GM21526 (cell line): ENCODE results near the gene PTN.
"Not testable (repeated sequence)": the region's sequence is repeated elsewhere in the genome, so short reads cannot be mapped to it uniquely, and the experiment has no call there.

Experiments used
- ATAC-seq: cut with Tn5 transposase; IDR thresholded peaks from one replicate; pipeline ENCODE4 v1.9.1; 2021; ENCODE audit warnings: moderate library complexity; ENCODE audit not compliant: unreplicated experiment, low FRiP score

PTN gene

GRCh38 chr7:137269240-137269639, 74.3 kb downstream of the PTN start:
- ATAC-seq: no peak

GRCh38 chr7:137268001-137268865, 75.3 kb downstream of the PTN start:
- not testable (repeated sequence) for ATAC-seq

- no peak for ATAC-seq
These were observed 76.8 kb downstream of the PTN start for GRCh38 chr7:137266764-137267163.

- not testable (repeated sequence) for ATAC-seq
These were observed 78.1 kb downstream of the PTN start for GRCh38 chr7:137265480-137265879.

GRCh38 chr7:137262599-137262998, 80.9 kb downstream of the PTN start:
- no peak for ATAC-seq

GRCh38 chr7:137258552-137258951, 85.0 kb downstream of the PTN start:
- ATAC-seq: no peak

- no peak for ATAC-seq
These were observed 88.8 kb downstream of the PTN start for GRCh38 chr7:137254766-137255165.

- ATAC-seq: no peak
These were observed 97.6 kb downstream of the PTN start for GRCh38 chr7:137245890-137246289.

GRCh38 chr7:137245186-137245585, 98.3 kb downstream of the PTN start:
- ATAC-seq: no peak

- ATAC-seq: no peak
These were observed 99.8 kb downstream of the PTN start for GRCh38 chr7:137243741-137244140.

GRCh38 chr7:137242616-137243015, 100.9 kb downstream of the PTN start:
- ATAC-seq: no peak

- ATAC-seq: no peak
These were observed 101.7 kb downstream of the PTN start for GRCh38 chr7:137241655-137242360.

- ATAC-seq: not testable (repeated sequence)
These were observed 104.3 kb downstream of the PTN start for GRCh38 chr7:137239186-137239585.

- no peak for ATAC-seq
These were observed 108.1 kb downstream of the PTN start for GRCh38 chr7:137235434-137235833.

GRCh38 chr7:137231167-137231566, 112.4 kb downstream of the PTN start:
- ATAC-seq: no peak

GRCh38 chr7:137221467-137221866, 122.1 kb downstream of the PTN start:
- no peak for ATAC-seq

GRCh38 chr7:137213744-137214143, 129.8 kb downstream of the PTN start:
- ATAC-seq: no peak

- no peak for ATAC-seq
These were observed 134.2 kb downstream of the PTN start for GRCh38 chr7:137209151-137209817.

GRCh38 chr7:137206770-137207169, 136.8 kb downstream of the PTN start:
- ATAC-seq: no peak

GRCh38 chr7:137204246-137204645, 139.3 kb downstream of the PTN start:
- no peak for ATAC-seq

- ATAC-seq: no peak
These were observed 140.2 kb downstream of the PTN start for GRCh38 chr7:137203351-137203750.
